Activated CD8-positive, alpha-beta memory T cell treated with anti-CD3 and anti-CD28 coated beads, Interleukin-2, amount 50 U/mL, for 24 hours (primary cell): Measurements from ENCODE around the gene CCZ1.
"Not testable (repeated sequence)": the region's sequence is repeated elsewhere in the genome, so short reads cannot be mapped to it uniquely, and the experiment has no call there.

Source experiments
- DNase-seq: peaks from one replicate; pipeline ENCODE4 v3.0.0-alpha.2; 2020; ENCODE audit errors: extremely low read depth

CCZ1 gene

GRCh38 chr7:5898480-5899224 is at the start of gene CCZ1:
Gene CCZ1, plus strand, starts transcription at chr7:5898733. Its CDS starts 67 bp downstream, at chr7:5898800.
- peak; percentile 64 for DNase-seq

- no peak for DNase-seq
Measured at GRCh38 chr7:5850944-5851343, 47.6 kb upstream of the CCZ1 start.

GRCh38 chr7:5854738-5855137 is 43.8 kb upstream of the CCZ1 start:
- no peak for DNase-seq

- DNase-seq, result not testable (repeated sequence)
Measured at GRCh38 chr7:5857041-5857575, 41.4 kb upstream of the CCZ1 start.

- not testable (repeated sequence) for DNase-seq
Measured at GRCh38 chr7:5858494-5858893, 40.0 kb upstream of the CCZ1 start.

- DNase-seq, result not testable (repeated sequence)
Measured at GRCh38 chr7:5861281-5861680, 37.3 kb upstream of the CCZ1 start.

GRCh38 chr7:5862753-5863366 is 35.7 kb upstream of the CCZ1 start:
- not testable (repeated sequence) for DNase-seq

GRCh38 chr7:5865279-5865931 is 33.1 kb upstream of the CCZ1 start:
- not testable (repeated sequence) for DNase-seq

GRCh38 chr7:5867060-5867459 is 31.5 kb upstream of the CCZ1 start:
- no peak for DNase-seq

GRCh38 chr7:5868928-5869341 is 29.6 kb upstream of the CCZ1 start:
- DNase-seq, result not testable (repeated sequence)

GRCh38 chr7:5869691-5870090 is 28.8 kb upstream of the CCZ1 start:
- no peak for DNase-seq

- no peak for DNase-seq
Measured at GRCh38 chr7:5870311-5870710, 28.2 kb upstream of the CCZ1 start.

GRCh38 chr7:5872326-5872725 is 26.2 kb upstream of the CCZ1 start:
- DNase-seq, result no peak

GRCh38 chr7:5879591-5879990 is 18.9 kb upstream of the CCZ1 start:
- not testable (repeated sequence) for DNase-seq

- DNase-seq, result not testable (repeated sequence)
Measured at GRCh38 chr7:5880106-5880505, 18.4 kb upstream of the CCZ1 start.

GRCh38 chr7:5884431-5884830 is 14.1 kb upstream of the CCZ1 start:
- not testable (repeated sequence) for DNase-seq

GRCh38 chr7:5888021-5888420 is 10.5 kb upstream of the CCZ1 start:
- not testable (repeated sequence) for DNase-seq

- DNase-seq, result not testable (repeated sequence)
Measured at GRCh38 chr7:5890244-5890643, 8.3 kb upstream of the CCZ1 start.

- DNase-seq, result no peak
Measured at GRCh38 chr7:5892498-5892897, 6.0 kb upstream of the CCZ1 start.

- not testable (repeated sequence) for DNase-seq
Measured at GRCh38 chr7:5897369-5897919, 1.1 kb upstream of the CCZ1 start.

- DNase-seq, result not testable (repeated sequence)
Measured at GRCh38 chr7:5903002-5903401, 4.5 kb downstream of the CCZ1 start.

GRCh38 chr7:5904726-5905125 is 6.2 kb downstream of the CCZ1 start:
- not testable (repeated sequence) for DNase-seq
